ENCODE data around the gene CFAP45. TPM values are rescaled to one million over a fixed set of nuclear protein-coding genes. Genes with fewer than 3 reads are reported as not detected.

Gene CFAP45
- total RNA-seq, 1 donor from 2014 or later = 1.9 TPM

GRCh38 chr1:159839116-159839849, 60.7 kb downstream of the CFAP45 start:
- Histone ChIP-seq H3K4me3 (no peak overlapping the region), H3K27ac (no peak overlapping the region), H3K36me3 (peaks cover 5% of the 10 kb centered on the region), H3K27me3 (no peaks in the 10 kb centered on the region), H3K4me1 (no peaks in the 10 kb centered on the region), H3K9me3 (no peaks in the 10 kb centered on the region)
- ATAC-seq (no peak), DNase-seq (no peak)
- intact Hi-C loops (cut with DNase I) = no loop called here
- TF ChIP-seq CTCF (IDR thresholded peaks at IDR 0.05) = no peak

DNA sequence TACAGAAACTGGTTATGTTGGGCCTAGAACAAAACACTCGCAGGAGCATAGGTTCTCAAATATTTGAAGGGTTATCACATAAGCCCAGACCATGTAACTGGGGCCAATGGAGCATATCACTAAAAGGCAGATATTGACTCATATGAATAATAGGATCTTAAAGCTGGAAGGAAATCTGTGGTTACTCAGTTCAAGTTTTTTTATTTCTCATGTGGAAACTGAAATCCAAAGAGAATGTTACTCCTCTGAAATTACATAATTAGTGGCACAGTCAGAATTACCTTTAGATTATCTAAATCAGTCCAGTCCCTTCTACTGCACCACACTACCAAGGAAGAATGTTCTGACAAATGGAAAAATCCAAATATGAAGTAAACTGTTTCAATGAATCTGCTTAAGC, 61.2 kb downstream of the CFAP45 start:
- H3K36me3 ChIP-seq = peaks cover 5% of the 10 kb centered on the region
- intact Hi-C loops (cut with DNase I) = no loop called here

DNA sequence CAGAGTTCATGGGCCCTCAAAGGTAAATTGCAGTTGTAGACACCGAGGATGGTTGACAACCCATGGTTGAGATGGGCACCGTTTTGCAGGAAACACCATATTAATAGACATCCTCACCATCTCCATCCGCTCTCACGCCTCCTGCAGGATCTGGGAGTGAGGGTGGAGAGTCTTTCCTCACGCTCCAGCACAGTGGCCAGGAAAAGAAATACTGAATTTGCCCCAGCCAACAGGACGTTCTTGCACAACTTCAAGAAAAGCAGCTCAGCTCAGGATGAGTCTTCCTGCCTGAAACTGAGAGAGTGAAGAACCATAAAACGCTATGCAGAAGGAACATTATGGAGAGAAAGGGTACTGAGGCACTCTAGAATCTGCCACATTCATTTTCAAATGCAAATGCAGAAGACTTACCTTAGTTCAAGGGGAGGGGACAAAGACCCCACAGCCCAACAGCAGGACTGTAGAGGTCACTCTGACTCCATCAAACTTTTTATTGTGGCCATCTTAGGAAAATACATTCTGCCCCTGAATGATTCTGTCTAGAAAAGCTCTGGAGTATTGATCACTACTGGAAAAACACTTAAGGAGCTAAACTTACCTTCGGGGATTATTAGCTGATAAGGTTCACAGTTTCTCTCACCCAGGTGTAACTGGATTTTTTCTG, 64.0 kb downstream of the CFAP45 start:
- Histone ChIP-seq H3K4me1 (peaks cover 9% of the 10 kb centered on the region), H3K27ac (no peak overlapping the region), H3K27me3 (no peaks in the 10 kb centered on the region), H3K4me3 (no peak overlapping the region), H3K9me3 (no peaks in the 10 kb centered on the region), H3K36me3 (peaks cover 13% of the 10 kb centered on the region)
- no peak for TF ChIP-seq CTCF (IDR thresholded peaks at IDR 0.05)
- ATAC-seq (no peak), DNase-seq (no peak)
- intact Hi-C loops (cut with DNase I) = no loop called here

More for the DNA sequence above, 61.2 kb downstream of the CFAP45 start:
- DNase-seq = no peak
- no peaks in the 10 kb centered on the region for H3K27me3 ChIP-seq
- TF ChIP-seq CTCF (IDR thresholded peaks at IDR 0.05) = no peak
- no peaks in the 10 kb centered on the region for H3K9me3 ChIP-seq
- no peaks in the 10 kb centered on the region for H3K4me1 ChIP-seq
- no peak overlapping the region for H3K4me3 ChIP-seq
- no peak for ATAC-seq
- no peak overlapping the region for H3K27ac ChIP-seq

DNA sequence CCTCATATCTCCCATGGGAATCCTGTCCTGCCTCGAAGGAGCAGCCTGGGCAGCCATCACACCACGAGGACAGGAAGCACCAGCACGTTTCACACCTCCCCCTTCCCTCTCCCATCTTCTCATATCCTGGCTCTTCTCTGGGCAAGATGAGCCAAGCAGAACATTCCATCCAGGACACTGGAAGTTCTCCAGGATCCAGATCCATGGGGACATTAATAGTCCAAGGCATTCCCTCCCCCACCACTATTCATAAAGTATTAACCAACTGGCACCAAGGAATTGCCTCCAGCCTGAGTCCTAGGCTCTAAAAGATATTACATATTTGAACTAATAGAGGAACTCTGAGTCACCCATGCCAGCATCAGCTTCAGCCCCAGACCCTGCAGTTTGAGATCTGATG, 64.6 kb downstream of the CFAP45 start:
- Histone ChIP-seq H3K9me3 (no peaks in the 10 kb centered on the region), H3K27me3 (no peaks in the 10 kb centered on the region), H3K36me3 (peaks cover 13% of the 10 kb centered on the region), H3K27ac (no peak overlapping the region), H3K4me3 (no peak overlapping the region), H3K4me1 (peaks cover 13% of the 10 kb centered on the region)
- no peak for TF ChIP-seq CTCF (IDR thresholded peaks at IDR 0.05)
- intact Hi-C loops (cut with DNase I) = no loop called here
- DNase-seq (no peak), ATAC-seq (no peak)

- Histone ChIP-seq H3K36me3 (peaks cover 13% of the 10 kb centered on the region), H3K27ac (no peak overlapping the region), H3K4me1 (peaks cover 23% of the 10 kb centered on the region), H3K27me3 (no peaks in the 10 kb centered on the region), H3K4me3 (no peak overlapping the region), H3K9me3 (no peaks in the 10 kb centered on the region)
- no peak for ATAC-seq
- intact Hi-C loops (cut with DNase I) = no loop called here
- DNase-seq = no peak
- no peak for TF ChIP-seq CTCF (IDR thresholded peaks at IDR 0.05)
Measured at GRCh38 chr1:159832309-159832708, 67.7 kb downstream of the CFAP45 start.

Data from upper lobe of right lung (tissue), 1 donor.